ENCODE data around the gene OGFOD2.
"Not testable (repeated sequence)": the region's sequence is repeated elsewhere in the genome, so short reads cannot be mapped to it uniquely, and the experiment has no call there.

The OGFOD2 gene

DNA sequence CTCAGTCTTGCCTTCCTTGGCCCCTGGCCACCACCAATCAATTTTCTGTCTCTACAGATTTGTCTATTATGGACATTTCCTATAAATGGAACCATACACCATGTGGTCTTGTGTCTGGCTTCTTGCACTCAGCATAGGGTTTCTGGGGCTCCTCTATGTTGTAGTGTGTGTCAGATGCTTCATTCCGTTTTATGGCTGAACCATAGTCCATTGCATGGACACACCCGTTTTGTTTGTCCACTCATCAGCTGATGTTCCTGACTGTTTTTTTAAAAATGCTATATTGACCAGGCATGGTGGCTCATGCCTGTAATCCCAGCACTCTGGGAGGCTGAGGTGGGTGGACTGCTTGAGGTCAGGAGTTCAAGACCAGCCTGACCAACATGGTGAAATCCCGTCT is 26.4 kb downstream of the OGFOD2 start:
- DNase-seq (ENCODE audit: low read depth in 1 of 2, low spot score in 1 of 2), result no peak

DNA sequence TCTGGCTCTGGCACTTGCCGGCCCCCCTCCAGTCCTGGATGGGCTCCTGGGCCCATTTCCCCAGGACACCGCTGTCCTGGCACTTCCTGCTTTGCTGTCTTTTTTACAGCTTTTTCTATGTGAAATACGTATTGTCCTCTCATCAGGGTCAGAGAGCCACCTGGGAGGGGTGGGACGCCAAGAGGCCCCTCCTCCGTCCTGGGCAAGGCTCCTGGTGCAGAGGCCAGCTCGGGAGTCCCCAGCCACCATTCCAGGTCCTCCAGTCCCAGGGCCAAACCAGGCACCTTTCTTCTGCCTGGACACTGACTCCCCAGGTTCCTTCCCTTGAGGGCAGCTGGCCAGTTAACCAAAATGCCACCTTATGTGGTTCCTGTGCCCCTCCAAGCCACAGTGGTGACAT is 28.2 kb downstream of the OGFOD2 start:
- DNase-seq (ENCODE audit: low read depth in 1 of 2, low spot score in 1 of 2), result no peak

GRCh38 chr12:123004287-123004686 is 29.2 kb downstream of the OGFOD2 start:
- DNase-seq (ENCODE audit: low read depth in 1 of 2, low spot score in 1 of 2), result no peak

DNA sequence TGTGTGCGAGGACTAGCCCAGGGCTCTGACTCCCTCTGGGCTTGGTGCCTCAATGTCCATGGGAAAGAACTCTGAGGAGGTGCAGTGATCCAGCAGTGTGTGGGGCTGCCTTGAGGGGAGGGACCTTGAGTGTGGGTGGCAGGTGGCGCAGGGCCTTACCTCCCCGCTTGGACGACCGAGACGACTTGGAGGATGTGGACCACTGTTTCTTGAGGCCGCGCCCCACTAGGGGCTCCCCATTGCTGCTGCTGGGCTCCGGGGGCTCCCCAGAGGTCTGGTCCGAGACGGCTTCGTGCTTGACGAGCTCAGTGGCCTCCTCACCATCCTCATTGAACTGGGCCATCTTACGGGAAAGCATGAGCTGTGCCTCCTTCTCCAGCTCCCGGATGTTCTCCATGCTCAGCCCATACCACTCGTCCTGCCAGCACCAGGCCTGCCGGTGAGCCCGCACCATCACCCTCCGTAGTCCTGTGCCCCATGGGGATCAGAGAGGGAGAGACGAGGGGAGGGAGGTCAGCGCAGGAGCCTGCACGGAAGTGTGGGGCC is 30.1 kb downstream of the OGFOD2 start:
- no peak for DNase-seq (ENCODE audit: low read depth in 1 of 2, low spot score in 1 of 2)

DNA sequence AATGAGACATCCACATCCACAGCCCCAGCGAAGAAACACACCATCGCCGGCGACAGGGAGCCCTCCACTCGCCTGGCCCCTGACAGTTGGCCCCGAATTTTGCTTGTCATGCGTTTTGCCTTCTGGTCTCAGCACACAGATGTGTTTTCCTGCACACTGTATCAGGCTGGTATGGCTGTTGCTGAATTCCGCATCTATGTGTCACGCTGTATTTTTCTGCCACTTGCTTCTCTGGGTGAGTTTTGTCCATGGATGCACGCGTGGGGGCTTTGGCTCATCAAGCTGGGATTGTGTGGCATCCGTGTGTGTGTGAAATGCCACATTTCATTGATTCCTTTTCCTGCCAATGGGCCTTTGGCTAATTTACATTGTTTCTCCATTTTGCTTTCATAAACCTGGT is 31.9 kb downstream of the OGFOD2 start:
- no peak for DNase-seq (ENCODE audit: low read depth in 1 of 2, low spot score in 1 of 2)

DNA sequence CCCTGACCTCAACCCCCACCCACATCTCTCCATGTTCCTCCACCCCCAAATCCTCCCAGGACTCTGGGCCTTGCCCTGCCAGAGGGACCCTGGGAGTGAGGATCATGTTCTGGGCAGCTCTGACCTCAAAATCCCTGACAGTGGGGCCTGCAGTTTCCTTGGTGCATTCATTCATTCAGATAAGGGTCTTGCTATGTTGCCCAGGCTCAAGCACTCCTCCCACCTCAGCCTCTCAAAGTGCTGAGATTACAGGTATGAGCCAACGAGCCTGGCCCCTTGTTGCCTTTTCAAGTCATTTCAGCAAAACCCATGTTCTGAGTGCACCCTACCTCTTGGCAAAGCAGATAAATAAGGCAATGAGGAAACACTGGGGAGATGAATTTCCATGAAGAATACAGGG is 35.1 kb downstream of the OGFOD2 start:
- no peak for DNase-seq (ENCODE audit: low read depth in 1 of 2, low spot score in 1 of 2)

DNA sequence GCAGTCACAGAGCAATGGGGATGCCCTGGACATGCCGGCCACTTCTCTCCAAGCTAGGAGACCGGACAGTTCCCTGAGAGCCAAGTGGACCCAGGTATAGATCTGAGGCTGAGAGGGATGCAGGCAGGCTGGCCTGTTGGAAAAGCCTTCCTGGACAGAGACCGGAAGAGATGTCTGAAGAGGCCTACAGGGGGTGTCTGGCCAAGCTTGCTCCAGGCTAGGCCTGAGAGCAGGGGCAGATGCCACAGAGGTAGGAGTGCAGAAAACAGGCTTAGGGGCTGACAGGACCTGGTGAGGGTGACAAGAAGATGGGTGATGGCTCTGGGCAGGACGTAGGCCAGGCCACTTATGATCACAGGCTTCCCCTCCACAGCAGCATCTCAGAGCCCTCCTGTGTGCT is 35.6 kb downstream of the OGFOD2 start:
- no peak for DNase-seq (ENCODE audit: low read depth in 1 of 2, low spot score in 1 of 2)

- DNase-seq (ENCODE audit: low read depth in 1 of 2, low spot score in 1 of 2), result no peak
Observed at GRCh38 chr12:123011701-123012100, 36.7 kb downstream of the OGFOD2 start.

DNA sequence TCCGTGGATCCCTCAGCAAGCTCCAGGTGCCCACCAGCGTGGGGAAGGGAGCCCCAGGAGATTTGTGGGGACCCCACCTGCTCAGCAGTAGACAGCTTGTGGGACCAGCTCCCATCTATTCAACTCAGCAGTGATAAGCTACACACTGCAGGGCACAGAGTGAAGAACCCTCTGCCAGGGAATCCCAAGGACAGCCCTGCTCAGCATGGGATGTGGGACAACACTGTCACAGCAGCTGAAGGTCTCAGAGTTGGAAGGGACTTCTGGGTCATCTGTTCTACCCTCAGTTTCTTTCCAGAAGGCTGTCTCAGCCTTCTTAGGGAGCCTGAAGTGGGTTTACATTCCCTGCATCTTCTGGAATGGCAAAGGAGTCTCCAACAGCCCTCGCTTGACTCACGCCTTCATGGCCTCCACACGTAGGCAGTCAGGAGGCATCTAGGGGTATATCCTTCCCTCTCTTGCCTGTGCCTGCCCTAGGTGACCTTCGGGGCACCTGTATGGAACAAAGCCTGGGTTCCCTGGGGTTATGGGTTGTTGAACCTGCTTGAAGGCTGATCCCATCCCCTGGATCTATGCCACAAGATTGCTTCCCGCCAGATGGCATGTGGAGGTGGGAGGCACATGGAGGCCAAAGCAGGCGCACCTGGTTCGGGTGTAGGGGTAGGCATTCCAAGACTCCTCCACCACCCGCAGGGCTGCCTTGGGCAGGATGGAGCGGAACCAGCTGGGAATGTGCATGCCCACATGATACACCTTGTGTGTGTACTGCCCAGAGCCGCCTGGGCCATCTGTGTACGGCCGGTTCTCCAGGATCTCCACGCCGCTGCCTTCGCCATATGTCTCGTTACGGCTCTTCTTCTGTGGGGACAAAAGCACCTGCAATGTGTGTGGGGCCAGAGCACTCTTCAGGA is 38.4 kb downstream of the OGFOD2 start:
- no peak for DNase-seq (ENCODE audit: low read depth in 1 of 2, low spot score in 1 of 2)

GRCh38 chr12:123014473-123014872 is 39.4 kb downstream of the OGFOD2 start:
- DNase-seq (ENCODE audit: low read depth in 1 of 2, low spot score in 1 of 2), result not testable (repeated sequence)

GRCh38 chr12:123017753-123018152 is 42.7 kb downstream of the OGFOD2 start:
- DNase-seq (ENCODE audit: low read depth in 1 of 2, low spot score in 1 of 2), result no peak

DNA sequence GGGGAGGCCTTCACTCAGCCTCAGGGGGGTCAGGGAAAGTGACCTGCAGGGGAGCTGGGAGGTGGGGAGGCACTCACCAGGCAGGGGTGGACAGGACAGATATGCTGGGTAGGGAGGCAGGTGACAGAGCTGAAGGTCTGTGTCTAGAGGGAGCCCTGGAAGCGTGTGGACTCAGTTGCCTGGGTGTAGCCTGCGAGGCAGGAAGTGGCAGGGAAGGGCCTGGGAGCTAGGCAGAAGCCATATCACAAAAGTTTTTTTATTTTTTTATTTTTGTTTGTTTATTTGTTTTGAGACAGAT is 44.7 kb downstream of the OGFOD2 start:
- DNase-seq (ENCODE audit: low read depth in 1 of 2, low spot score in 1 of 2), result no peak

- no peak for DNase-seq (ENCODE audit: low read depth in 1 of 2, low spot score in 1 of 2)
Observed at GRCh38 chr12:123021688-123022604, 46.9 kb downstream of the OGFOD2 start.

GRCh38 chr12:123022846-123023245 is 47.8 kb downstream of the OGFOD2 start:
- DNase-seq (ENCODE audit: low read depth in 1 of 2, low spot score in 1 of 2), result no peak

- DNase-seq (ENCODE audit: low read depth in 1 of 2, low spot score in 1 of 2), result no peak
Observed at GRCh38 chr12:123024819-123025391, 49.9 kb downstream of the OGFOD2 start.

- no peak for DNase-seq (ENCODE audit: low read depth in 1 of 2, low spot score in 1 of 2)
Observed at GRCh38 chr12:123026094-123026853, 51.2 kb downstream of the OGFOD2 start.

GRCh38 chr12:123027726-123028445 is 52.8 kb downstream of the OGFOD2 start:
- DNase-seq (ENCODE audit: low read depth in 1 of 2, low spot score in 1 of 2), result no peak

DNA sequence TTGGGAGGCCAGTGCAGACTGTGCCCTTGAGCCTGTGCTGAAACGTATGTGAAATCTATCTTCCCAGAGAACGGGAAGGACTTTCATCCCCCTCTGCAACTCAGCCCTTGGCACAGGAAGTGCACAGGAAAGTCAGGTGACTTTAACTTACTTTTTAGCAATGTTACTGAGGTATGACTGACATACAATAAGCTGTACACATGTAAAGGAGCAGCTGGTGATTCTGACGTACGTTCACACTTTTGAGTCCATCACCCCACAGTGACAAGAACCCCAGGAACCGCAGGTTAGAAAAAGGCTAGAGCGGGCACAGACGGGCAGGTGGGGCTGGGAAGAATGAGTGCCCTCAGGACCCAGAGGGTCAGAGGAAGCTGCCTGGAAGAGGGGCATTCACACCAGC is 53.4 kb downstream of the OGFOD2 start:
- no peak for DNase-seq (ENCODE audit: low read depth in 1 of 2, low spot score in 1 of 2)

DNA sequence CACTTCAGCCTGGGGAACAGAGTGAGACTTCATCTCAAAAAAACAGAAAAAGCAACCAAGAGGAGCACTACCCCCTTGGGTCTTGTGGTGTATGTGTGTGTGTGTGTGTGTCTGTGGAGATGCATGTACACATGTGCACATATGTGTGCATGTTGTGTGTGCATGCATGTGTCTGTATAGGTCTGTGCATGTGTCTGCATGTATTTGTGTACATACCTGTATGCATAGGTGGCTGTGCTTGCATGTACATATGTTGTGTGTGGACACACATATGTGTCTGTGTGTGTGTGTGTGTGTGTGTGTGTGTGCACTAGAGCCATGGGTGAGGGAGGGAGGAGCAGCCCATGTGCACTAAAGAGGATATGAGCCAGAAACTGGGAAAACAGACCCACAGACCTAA is 54.5 kb downstream of the OGFOD2 start:
- no peak for DNase-seq (ENCODE audit: low read depth in 1 of 2, low spot score in 1 of 2)
